Glutamatergic neuron (in vitro differentiated cells): ENCODE data around the gene ASB8. TPM values are rescaled to one million over a fixed set of nuclear protein-coding genes. Genes with fewer than 3 reads are reported as not detected.

Experiments used
- DNase-seq: peaks from one replicate; pipeline ENCODE4 v3.0.0; 2022
- H3K27ac Mint-ChIP-seq: one replicate; pipeline ENCODE4 v1.8.0; 2020; ENCODE audit warnings: mild to moderate bottlenecking, mixed read lengths, inconsistent platforms; ENCODE audit not compliant: unreplicated experiment
- H3K27me3 Mint-ChIP-seq: one replicate; pipeline ENCODE4 v1.8.0; 2020; ENCODE audit warnings: mild to moderate bottlenecking, moderate library complexity, mixed read lengths, inconsistent platforms; ENCODE audit not compliant: unreplicated experiment
- H3K36me3 Mint-ChIP-seq: one replicate; pipeline ENCODE4 v1.8.0; 2020; ENCODE audit warnings: mild to moderate bottlenecking, mixed read lengths, inconsistent platforms; ENCODE audit not compliant: unreplicated experiment
- H3K4me1 Mint-ChIP-seq: one replicate; pipeline ENCODE4 v1.8.0; 2020; ENCODE audit warnings: mild to moderate bottlenecking, low read depth, mixed read lengths, inconsistent platforms; ENCODE audit not compliant: unreplicated experiment
- H3K4me3 Mint-ChIP-seq: one replicate; pipeline ENCODE4 v1.8.0; 2020; ENCODE audit warnings: mild to moderate bottlenecking, mixed read lengths, inconsistent platforms; ENCODE audit not compliant: unreplicated experiment
- H3K9me3 Mint-ChIP-seq: one replicate; pipeline ENCODE4 v1.8.0; 2020; ENCODE audit warnings: mild to moderate bottlenecking, moderate library complexity, mixed read lengths, inconsistent platforms; ENCODE audit not compliant: unreplicated experiment
- CTCF ChIP-seq: fragments of 200-600 bp; sonication (generic); IDR thresholded peaks from one replicate; pipeline ENCODE4 v1.5.0; 2021; ENCODE audit not compliant: partially characterized antibody, unreplicated experiment
- total RNA-seq: library from RNA; stranded (reverse); fragmentation: NEBNext Ultra II Directional; extraction: Animal tissue kit (Norgen Biotek cat#: 25700); gene quantifications from one replicate; pipeline ENCODE4 v1.2.1, GENCODE V29; 2021; ENCODE audit not compliant: unreplicated experiment

Gene ASB8
- total RNA-seq, 1 donor from 2014 or later, result 43.5 TPM

GRCh38 chr12:48142818-48143674 lies 14.3 kb downstream of the ASB8 start:
- peaks cover 5% of the 10 kb centered on the region for H3K36me3 Mint-ChIP-seq
- no peak overlapping the region for H3K4me3 Mint-ChIP-seq
- H3K9me3 Mint-ChIP-seq, result no peaks in the 10 kb centered on the region
- H3K4me1 Mint-ChIP-seq, result no peaks in the 10 kb centered on the region
- no peak for TF ChIP-seq CTCF
- DNase-seq, result no peak
- no peaks in the 10 kb centered on the region for H3K27me3 Mint-ChIP-seq
- no peak overlapping the region for H3K27ac Mint-ChIP-seq

- Mint-ChIP-seq H3K36me3 (peaks cover 4% of the 10 kb centered on the region), H3K27ac (no peak overlapping the region), H3K27me3 (no peaks in the 10 kb centered on the region), H3K4me3 (no peak overlapping the region), H3K4me1 (no peaks in the 10 kb centered on the region), H3K9me3 (no peaks in the 10 kb centered on the region)
- no peak for TF ChIP-seq CTCF
- DNase-seq, result no peak
These were observed 22.3 kb downstream of the ASB8 start for GRCh38 chr12:48135027-48135426.

GRCh38 chr12:48132826-48133225 lies 24.5 kb downstream of the ASB8 start:
- no peak for DNase-seq
- Mint-ChIP-seq H3K27ac (no peak overlapping the region), H3K27me3 (no peaks in the 10 kb centered on the region), H3K4me3 (no peak overlapping the region), H3K36me3 (peaks cover 4% of the 10 kb centered on the region), H3K4me1 (no peaks in the 10 kb centered on the region), H3K9me3 (no peaks in the 10 kb centered on the region)
- no peak for TF ChIP-seq CTCF

- Mint-ChIP-seq H3K27me3 (no peaks in the 10 kb centered on the region), H3K4me3 (no peak overlapping the region), H3K4me1 (no peaks in the 10 kb centered on the region), H3K36me3 (peaks cover 4% of the 10 kb centered on the region), H3K27ac (no peak overlapping the region), H3K9me3 (no peaks in the 10 kb centered on the region)
- no peak for TF ChIP-seq CTCF
- no peak for DNase-seq
These were observed 25.8 kb downstream of the ASB8 start for GRCh38 chr12:48131517-48131916.

GRCh38 chr12:48129376-48129775 lies 27.9 kb downstream of the ASB8 start:
- Mint-ChIP-seq H3K27ac (no peak overlapping the region), H3K36me3 (peaks cover 4% of the 10 kb centered on the region)

More at GRCh38 chr12:48129376-48129775, 27.9 kb downstream of the ASB8 start:
- no peaks in the 10 kb centered on the region for H3K4me1 Mint-ChIP-seq
- H3K27me3 Mint-ChIP-seq, result no peaks in the 10 kb centered on the region
- H3K4me3 Mint-ChIP-seq, result no peak overlapping the region
- no peak for TF ChIP-seq CTCF
- no peak for DNase-seq
- no peaks in the 10 kb centered on the region for H3K9me3 Mint-ChIP-seq
